Measurements from ENCODE around the gene TACC2.

TACC2 gene

GRCh38 chr10:122257041-122257440 lies 268.1 kb downstream of the TACC2 start:
- no peak for DNase-seq

GRCh38 chr10:122258136-122259074 lies 269.4 kb downstream of the TACC2 start:
- DNase-seq: no peak

- DNase-seq: no peak
Observed at GRCh38 chr10:122259075-122259466, 270.1 kb downstream of the TACC2 start.

- no peak for DNase-seq
Observed at GRCh38 chr10:122261584-122261983, 272.6 kb downstream of the TACC2 start.

- DNase-seq: no peak
Observed at GRCh38 chr10:122263971-122264370, 275.0 kb downstream of the TACC2 start.

- DNase-seq: no peak
Observed at GRCh38 chr10:122264436-122264835, 275.5 kb downstream of the TACC2 start.

GRCh38 chr10:122264931-122265330 lies 276.0 kb downstream of the TACC2 start:
- DNase-seq: no peak

GRCh38 chr10:122265896-122266295 lies 276.9 kb downstream of the TACC2 start:
- no peak for DNase-seq

- DNase-seq: peak; percentile 66
Observed at GRCh38 chr10:122267849-122268737, 279.1 kb downstream of the TACC2 start.

GRCh38 chr10:122269059-122269687 lies 280.2 kb downstream of the TACC2 start:
- no peak for DNase-seq

- DNase-seq: no peak
Observed at GRCh38 chr10:122271076-122271475, 282.1 kb downstream of the TACC2 start, which contains the start of gene BTBD16. Gene BTBD16 (plus strand): TSS chr10:122271296. CDS start chr10:122275082, 3,786 bp downstream.

- DNase-seq: no peak
Observed at GRCh38 chr10:122273966-122274545, 285.1 kb downstream of the TACC2 start.

- no peak for DNase-seq
Observed at GRCh38 chr10:122276611-122277208, 287.7 kb downstream of the TACC2 start.

GRCh38 chr10:122277526-122278136 lies 288.7 kb downstream of the TACC2 start:
- DNase-seq: no peak

GRCh38 chr10:122279725-122280141 lies 290.8 kb downstream of the TACC2 start:
- DNase-seq: peak; percentile 63

GRCh38 chr10:122280156-122280555 lies 291.2 kb downstream of the TACC2 start:
- no peak for DNase-seq

- DNase-seq: no peak
Observed at GRCh38 chr10:122281018-122281626, 292.2 kb downstream of the TACC2 start.

- no peak for DNase-seq
Observed at GRCh38 chr10:122281751-122282150, 292.8 kb downstream of the TACC2 start.

GRCh38 chr10:122282253-122282671 lies 293.3 kb downstream of the TACC2 start:
- no peak for DNase-seq

- no peak for DNase-seq
Observed at GRCh38 chr10:122282909-122283308, 293.9 kb downstream of the TACC2 start.
